OCI-LY7 (cell line): ENCODE measurements around the gene CUBN.

Source experiments
- EZH2phosphoT487 ChIP-seq: fragments of 200-600 bp; sonication (generic); IDR thresholded peaks from 2 replicates; pipeline ENCODE4 v1.6.1; 2018; ENCODE audit warnings: low read depth, borderline replicate concordance, mild to moderate bottlenecking, mixed run types, antibody characterized with exemption, low read length, moderate library complexity, mixed read lengths
- TF ChIP-seq, protein P1 (sequence below): fragments of 200-600 bp; sonication (generic); conservative IDR thresholded peaks from 2 replicates; pipeline ENCODE4 v1.5.1; 2014; ENCODE audit warnings: mild to moderate bottlenecking, antibody characterized with exemption, low read length, moderate library complexity, mixed read lengths

GRCh38 chr10:16989826-16990293, 139.8 kb downstream of the CUBN start:
- TF ChIP-seq, protein P1, sequence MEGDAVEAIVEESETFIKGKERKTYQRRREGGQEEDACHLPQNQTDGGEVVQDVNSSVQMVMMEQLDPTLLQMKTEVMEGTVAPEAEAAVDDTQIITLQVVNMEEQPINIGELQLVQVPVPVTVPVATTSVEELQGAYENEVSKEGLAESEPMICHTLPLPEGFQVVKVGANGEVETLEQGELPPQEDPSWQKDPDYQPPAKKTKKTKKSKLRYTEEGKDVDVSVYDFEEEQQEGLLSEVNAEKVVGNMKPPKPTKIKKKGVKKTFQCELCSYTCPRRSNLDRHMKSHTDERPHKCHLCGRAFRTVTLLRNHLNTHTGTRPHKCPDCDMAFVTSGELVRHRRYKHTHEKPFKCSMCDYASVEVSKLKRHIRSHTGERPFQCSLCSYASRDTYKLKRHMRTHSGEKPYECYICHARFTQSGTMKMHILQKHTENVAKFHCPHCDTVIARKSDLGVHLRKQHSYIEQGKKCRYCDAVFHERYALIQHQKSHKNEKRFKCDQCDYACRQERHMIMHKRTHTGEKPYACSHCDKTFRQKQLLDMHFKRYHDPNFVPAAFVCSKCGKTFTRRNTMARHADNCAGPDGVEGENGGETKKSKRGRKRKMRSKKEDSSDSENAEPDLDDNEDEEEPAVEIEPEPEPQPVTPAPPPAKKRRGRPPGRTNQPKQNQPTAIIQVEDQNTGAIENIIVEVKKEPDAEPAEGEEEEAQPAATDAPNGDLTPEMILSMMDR, result no peak
- TF ChIP-seq EZH2phosphoT487, result no peak
